GM19043 (cell line): ENCODE measurements around the gene CCL25.

Experiments
- ATAC-seq: cut with Tn5 transposase; IDR thresholded peaks from one replicate; pipeline ENCODE4 v1.9.1; 2021; ENCODE audit warnings: low read depth; ENCODE audit not compliant: unreplicated experiment

CCL25 gene

GRCh38 chr19:8109455-8109854, 56.9 kb downstream of the CCL25 start:
- no peak for ATAC-seq

- ATAC-seq = no peak
Measured at GRCh38 chr19:8109890-8110662, 57.5 kb downstream of the CCL25 start.

- no peak for ATAC-seq
Measured at GRCh38 chr19:8110931-8111330, 58.4 kb downstream of the CCL25 start.

- ATAC-seq = no peak
Measured at GRCh38 chr19:8111376-8111775, 58.8 kb downstream of the CCL25 start.
